ENCODE data around the gene RAB40B.

DNA sequence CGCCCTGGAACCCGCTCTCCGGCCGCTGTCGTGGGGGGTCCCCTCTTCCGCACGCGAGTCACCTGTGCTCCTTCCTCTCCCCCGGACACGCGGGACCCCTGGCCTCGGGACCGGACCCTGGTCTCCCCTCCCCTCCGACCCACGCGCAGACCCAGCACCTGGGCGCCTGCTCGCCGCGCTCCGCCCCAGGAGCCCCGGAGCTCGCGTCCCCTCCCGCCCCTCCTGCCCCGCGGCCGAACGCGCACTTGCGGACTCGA, 762 bp downstream of the RAB40B start:
- TF ChIP-seq ZNF274 (IDR thresholded peaks at IDR 0.05; ENCODE audit: low read length) (no peak), ZNF274 (tag by site-specific recombination; IDR thresholded peaks at IDR 0.05; ENCODE audit: borderline replicate concordance) (no peak), ZBTB20 (tag by site-specific recombination; IDR thresholded peaks at IDR 0.05) (no peak), ZNF140 (tag by site-specific recombination; IDR thresholded peaks at IDR 0.05) (no peak), ZBTB8A (tag by site-specific recombination; IDR thresholded peaks at IDR 0.05) (0 out of 2 replicates have a peak, but pooled peaks have one; percentile 2), ZNF433 (tag by site-specific recombination; IDR thresholded peaks at IDR 0.05; ENCODE audit: low read depth) (no peak), ZNF146 (tag by site-specific recombination; IDR thresholded peaks at IDR 0.05) (no peak)
- TF ChIP-seq, protein P1, sequence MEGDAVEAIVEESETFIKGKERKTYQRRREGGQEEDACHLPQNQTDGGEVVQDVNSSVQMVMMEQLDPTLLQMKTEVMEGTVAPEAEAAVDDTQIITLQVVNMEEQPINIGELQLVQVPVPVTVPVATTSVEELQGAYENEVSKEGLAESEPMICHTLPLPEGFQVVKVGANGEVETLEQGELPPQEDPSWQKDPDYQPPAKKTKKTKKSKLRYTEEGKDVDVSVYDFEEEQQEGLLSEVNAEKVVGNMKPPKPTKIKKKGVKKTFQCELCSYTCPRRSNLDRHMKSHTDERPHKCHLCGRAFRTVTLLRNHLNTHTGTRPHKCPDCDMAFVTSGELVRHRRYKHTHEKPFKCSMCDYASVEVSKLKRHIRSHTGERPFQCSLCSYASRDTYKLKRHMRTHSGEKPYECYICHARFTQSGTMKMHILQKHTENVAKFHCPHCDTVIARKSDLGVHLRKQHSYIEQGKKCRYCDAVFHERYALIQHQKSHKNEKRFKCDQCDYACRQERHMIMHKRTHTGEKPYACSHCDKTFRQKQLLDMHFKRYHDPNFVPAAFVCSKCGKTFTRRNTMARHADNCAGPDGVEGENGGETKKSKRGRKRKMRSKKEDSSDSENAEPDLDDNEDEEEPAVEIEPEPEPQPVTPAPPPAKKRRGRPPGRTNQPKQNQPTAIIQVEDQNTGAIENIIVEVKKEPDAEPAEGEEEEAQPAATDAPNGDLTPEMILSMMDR (tag by site-specific recombination; IDR thresholded peaks at IDR 0.05): no peak
- TF ChIP-seq, protein P2, sequence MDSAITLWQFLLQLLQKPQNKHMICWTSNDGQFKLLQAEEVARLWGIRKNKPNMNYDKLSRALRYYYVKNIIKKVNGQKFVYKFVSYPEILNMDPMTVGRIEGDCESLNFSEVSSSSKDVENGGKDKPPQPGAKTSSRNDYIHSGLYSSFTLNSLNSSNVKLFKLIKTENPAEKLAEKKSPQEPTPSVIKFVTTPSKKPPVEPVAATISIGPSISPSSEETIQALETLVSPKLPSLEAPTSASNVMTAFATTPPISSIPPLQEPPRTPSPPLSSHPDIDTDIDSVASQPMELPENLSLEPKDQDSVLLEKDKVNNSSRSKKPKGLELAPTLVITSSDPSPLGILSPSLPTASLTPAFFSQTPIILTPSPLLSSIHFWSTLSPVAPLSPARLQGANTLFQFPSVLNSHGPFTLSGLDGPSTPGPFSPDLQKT (IDR thresholded peaks at IDR 0.05; ENCODE audit: borderline replicate concordance, low read depth, low read length): no peak
- TF ChIP-seq, protein P3, sequence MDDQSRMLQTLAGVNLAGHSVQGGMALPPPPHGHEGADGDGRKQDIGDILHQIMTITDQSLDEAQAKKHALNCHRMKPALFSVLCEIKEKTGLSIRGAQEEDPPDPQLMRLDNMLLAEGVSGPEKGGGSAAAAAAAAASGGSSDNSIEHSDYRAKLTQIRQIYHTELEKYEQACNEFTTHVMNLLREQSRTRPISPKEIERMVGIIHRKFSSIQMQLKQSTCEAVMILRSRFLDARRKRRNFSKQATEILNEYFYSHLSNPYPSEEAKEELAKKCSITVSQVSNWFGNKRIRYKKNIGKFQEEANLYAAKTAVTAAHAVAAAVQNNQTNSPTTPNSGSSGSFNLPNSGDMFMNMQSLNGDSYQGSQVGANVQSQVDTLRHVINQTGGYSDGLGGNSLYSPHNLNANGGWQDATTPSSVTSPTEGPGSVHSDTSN (CRISPR knock-in tag; IDR thresholded peaks at IDR 0.05): no peak
- TF ChIP-seq, protein P4, sequence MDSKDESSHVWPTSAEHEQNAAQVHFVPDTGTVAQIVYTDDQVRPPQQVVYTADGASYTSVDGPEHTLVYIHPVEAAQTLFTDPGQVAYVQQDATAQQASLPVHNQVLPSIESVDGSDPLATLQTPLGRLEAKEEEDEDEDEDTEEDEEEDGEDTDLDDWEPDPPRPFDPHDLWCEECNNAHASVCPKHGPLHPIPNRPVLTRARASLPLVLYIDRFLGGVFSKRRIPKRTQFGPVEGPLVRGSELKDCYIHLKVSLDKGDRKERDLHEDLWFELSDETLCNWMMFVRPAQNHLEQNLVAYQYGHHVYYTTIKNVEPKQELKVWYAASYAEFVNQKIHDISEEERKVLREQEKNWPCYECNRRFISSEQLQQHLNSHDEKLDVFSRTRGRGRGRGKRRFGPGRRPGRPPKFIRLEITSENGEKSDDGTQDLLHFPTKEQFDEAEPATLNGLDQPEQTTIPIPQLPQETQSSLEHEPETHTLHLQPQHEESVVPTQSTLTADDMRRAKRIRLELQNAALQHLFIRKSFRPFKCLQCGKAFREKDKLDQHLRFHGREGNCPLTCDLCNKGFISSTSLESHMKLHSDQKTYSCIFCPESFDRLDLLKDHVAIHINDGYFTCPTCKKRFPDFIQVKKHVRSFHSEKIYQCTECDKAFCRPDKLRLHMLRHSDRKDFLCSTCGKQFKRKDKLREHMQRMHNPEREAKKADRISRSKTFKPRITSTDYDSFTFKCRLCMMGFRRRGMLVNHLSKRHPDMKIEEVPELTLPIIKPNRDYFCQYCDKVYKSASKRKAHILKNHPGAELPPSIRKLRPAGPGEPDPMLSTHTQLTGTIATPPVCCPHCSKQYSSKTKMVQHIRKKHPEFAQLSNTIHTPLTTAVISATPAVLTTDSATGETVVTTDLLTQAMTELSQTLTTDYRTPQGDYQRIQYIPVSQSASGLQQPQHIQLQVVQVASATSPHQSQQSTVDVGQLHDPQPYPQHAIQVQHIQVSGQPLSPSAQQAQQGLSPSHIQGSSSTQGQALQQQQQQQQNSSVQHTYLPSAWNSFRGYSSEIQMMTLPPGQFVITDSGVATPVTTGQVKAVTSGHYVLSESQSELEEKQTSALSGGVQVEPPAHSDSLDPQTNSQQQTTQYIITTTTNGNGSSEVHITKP (tag by site-specific recombination; IDR thresholded peaks at IDR 0.05): no peak
